Endothelial cell of umbilical vein (primary cell): Measurements from ENCODE around the gene TBX15. TPM values are rescaled to one million over a fixed set of nuclear protein-coding genes. Genes with fewer than 3 reads are reported as not detected.

Experiments used
- BruUV-seq: library from RNA; stranded (reverse); fragments of 400-500 nt; replicated peaks from 2 replicates; lab custom pipeline; 2021; lab: Mats Ljungman, UMichigan
- CTCF ChIA-PET: fragments of 300-600, 350-600 bp; sonication (Branson Sonifier 250); formaldehyde crosslinking; loops from one replicate; lab custom pipeline; 2021; ENCODE audit warnings: antibody characterized with exemption, inconsistent platforms; lab: Charles Lee
- POLR2A ChIA-PET: fragments of 300-600, 350-600 bp; sonication (Branson Sonifier 250); formaldehyde crosslinking; loops from one replicate; lab custom pipeline; 2021; ENCODE audit warnings: antibody characterized with exemption, inconsistent platforms; lab: Charles Lee
- DNase-seq: peaks from one replicate; pipeline ENCODE4 v3.0.0-alpha.2; 2011; ENCODE audit warnings: low read depth, low spot score
- FAIRE-seq: peaks from 2 replicates; lab custom pipeline; 2011; peaks lifted over from hg19 to GRCh38; lab: Jason Lieb, UNC
- H2AFZ ChIP-seq: 2 replicates; pipeline ENCODE4 v1.6.0; 2012; ENCODE audit warnings: low read depth, low read length, control low read depth, inconsistent platforms
- H3K27ac ChIP-seq: 2 replicates; pipeline ENCODE4 v1.5.1; 2011; ENCODE audit warnings: low read depth, mild to moderate bottlenecking, control low read depth, low read length, moderate library complexity; ENCODE audit not compliant: insufficient read depth
- H3K27me3 ChIP-seq, 2 experiments: 2 replicates each; pipeline versions ENCODE4 v1.6.0 to v1.6.1; 2011; ENCODE audit warnings: low read length in 2 of 2, mixed read lengths in 1 of 2; ENCODE audit not compliant: control insufficient read depth in 2 of 2, insufficient read depth in 2 of 2
- H3K36me3 ChIP-seq, 2 experiments: 2 replicates in 1 of 2; 3 replicates in 1 of 2; pipeline ENCODE4 v1.5.1; 2011; ENCODE audit warnings: low read length in 2 of 2, mild to moderate bottlenecking in 1 of 2, moderate library complexity in 1 of 2; ENCODE audit not compliant: control insufficient read depth in 2 of 2, insufficient read depth in 2 of 2; ENCODE audit errors: extremely low read depth in 1 of 2
- H3K4me1 ChIP-seq: 3 replicates; pipeline ENCODE4 v1.5.1; 2011; ENCODE audit warnings: mild to moderate bottlenecking, low read length; ENCODE audit not compliant: control insufficient read depth, insufficient read depth; ENCODE audit errors: extremely low read depth
- H3K4me2 ChIP-seq: 2 replicates; pipeline ENCODE4 v1.6.1; 2011; ENCODE audit warnings: low read length, control low read depth, mixed read lengths; ENCODE audit not compliant: insufficient read depth
- H3K4me3 ChIP-seq, 3 experiments: fragments of 200-600 bp in 1 of 3; sonication (generic), shearing (Covaris generic) in 1 of 3; replicated peaks in 1 of 3; 2 replicates each; pipeline ENCODE4 v1.5.1; 2011 to 2016; ENCODE audit warnings: control low read depth in 3 of 3, low read length in 3 of 3, mild to moderate bottlenecking in 2 of 3, inconsistent platforms in 1 of 3, low read depth in 1 of 3, moderate library complexity in 1 of 3; ENCODE audit not compliant: insufficient read depth in 1 of 3
- H3K79me2 ChIP-seq: 2 replicates; pipeline ENCODE4 v1.6.0; 2012; ENCODE audit warnings: low read length, inconsistent platforms; ENCODE audit not compliant: control insufficient read depth, insufficient read depth
- H3K9ac ChIP-seq: replicated peaks from 2 replicates; pipeline ENCODE3; 2011; ENCODE audit warnings: low read length, control low read depth; ENCODE audit not compliant: insufficient read depth; ENCODE audit errors: extremely low read depth
- H3K9me1 ChIP-seq: replicated peaks from 3 replicates; pipeline ENCODE4 v1.6.0; 2011; ENCODE audit warnings: mild to moderate bottlenecking, low read length; ENCODE audit not compliant: control insufficient read depth, insufficient read depth; ENCODE audit errors: extremely low read depth
- H3K9me3 ChIP-seq: replicated peaks from 2 replicates; pipeline ENCODE4 v1.5.1; 2012; ENCODE audit warnings: low read length, inconsistent platforms; ENCODE audit not compliant: control insufficient read depth, insufficient read depth
- H4K20me1 ChIP-seq: replicated peaks from 2 replicates; pipeline ENCODE3; 2011; ENCODE audit warnings: mild to moderate bottlenecking, low read length; ENCODE audit not compliant: control insufficient read depth, insufficient read depth; ENCODE audit errors: extremely low read depth
- CTCF ChIP-seq, 2 donors: IDR thresholded peaks; 1 replicate in 1 of 2; 2 replicates in 1 of 2; pipeline ENCODE4 v1.5.1; 2011; ENCODE audit warnings: low read length in 2 of 2, mild to moderate bottlenecking in 2 of 2, moderate library complexity in 2 of 2, control low read depth in 1 of 2, inconsistent platforms in 1 of 2, low read depth in 1 of 2; ENCODE audit not compliant: insufficient read depth in 1 of 2; ENCODE audit errors: extremely low read depth in 1 of 2
- EZH2 ChIP-seq: IDR thresholded peaks from 2 replicates; pipeline ENCODE4 v1.6.1; 2012; ENCODE audit warnings: borderline replicate concordance, low read depth, mild to moderate bottlenecking, moderate library complexity, low read length, inconsistent platforms; ENCODE audit not compliant: severe bottlenecking
- FOS ChIP-seq: IDR thresholded peaks from 2 replicates; pipeline ENCODE4 v1.6.1; 2011; ENCODE audit warnings: mild to moderate bottlenecking, low read length, moderate library complexity, borderline replicate concordance; ENCODE audit not compliant: insufficient read depth
- GATA2 ChIP-seq: IDR thresholded peaks from 2 replicates; pipeline ENCODE4 v1.7.0; 2011; ENCODE audit warnings: low read depth, mild to moderate bottlenecking, moderate library complexity, mixed read lengths, low read length; ENCODE audit not compliant: insufficient read length, insufficient read depth
- JUN ChIP-seq: IDR thresholded peaks from 2 replicates; pipeline ENCODE4 v1.6.1; 2011; ENCODE audit warnings: borderline replicate concordance, low read depth; ENCODE audit not compliant: insufficient read length, insufficient read depth
- MAX ChIP-seq: IDR thresholded peaks from 2 replicates; pipeline ENCODE4 v1.6.1; 2011; ENCODE audit not compliant: insufficient read depth, insufficient read length
- MYC ChIP-seq: IDR thresholded peaks from one replicate; pipeline ENCODE4 v1.6.1; 2011; ENCODE audit warnings: mild to moderate bottlenecking, low read depth, low read length
- POLR2A ChIP-seq: IDR thresholded peaks from 2 replicates; pipeline ENCODE4 v1.6.1; 2012; ENCODE audit warnings: low read depth, mild to moderate bottlenecking, control low read depth, low read length
- POLR2AphosphoS5 ChIP-seq: IDR thresholded peaks from 2 replicates; pipeline ENCODE4 v1.6.1; 2012; ENCODE audit warnings: low read depth, mild to moderate bottlenecking, control low read depth, low read length, moderate library complexity; ENCODE audit not compliant: insufficient read depth
- dilution Hi-C: fragments of 300-500 bp; cut with MboI; formaldehyde crosslinking; loops from one replicate; pipeline ENCODE4 v1.15.0; 2019; ENCODE audit warnings: low sequenced_read_pairs; ENCODE audit not compliant: extremely low pct_ligation_motif_present
- intact Hi-C: fragments of 100-400 bp; cut with micrococcal nuclease; formaldehyde crosslinking; loops from one replicate; pipeline ENCODE4 v1.10.0; 2022
- polyA plus RNA-seq, 4 experiments: library from polyadenylated mRNA; depleted of rRNA in 3 of 4; stranded (reverse) in 3 of 4; unstranded in 1 of 4; fragments of >200 nt; gene quantifications; 2 replicates each; pipeline versions ENCODE4 v1.2.1 to v1.2.3, GENCODE V29; 2011 to 2012; ENCODE audit warnings: missing spikeins in 1 of 4
- total RNA-seq: library from RNA; stranded (reverse); gene quantifications from 2 replicates; pipeline ENCODE4 v1.2.3, GENCODE V29; 2021

TBX15 gene
- total and polyA plus RNA-seq, 2 donors (not counting 3 experiments of a cell fraction or from before 2014, with no cell fraction given), result 0.01 TPM; not detected in 1

- no peaks in the 10 kb centered on the region for H3K79me2 ChIP-seq
- ChIA-PET CTCF (no interaction called here), POLR2A (no interaction called here)
- no peak overlapping the region for H3K27ac ChIP-seq
- no peak overlapping the region for H3K4me3 ChIP-seq
- no peaks in the 10 kb centered on the region for H3K4me1 ChIP-seq
- intact Hi-C loops (no loop called here), dilution Hi-C loops (no loop called here)
- no peak overlapping the region for H3K4me2 ChIP-seq
- H3K9ac ChIP-seq, result no peak overlapping the region
- BruUV-seq, result no TSS peak
- DNase-seq, result no peak
- no peak overlapping the region for H2AFZ ChIP-seq
- TF ChIP-seq GATA2 (no peak), MAX (no peak), POLR2A (no peak), MYC (no peak), CTCF (IDR thresholded peaks at IDR 0.05; ENCODE audit: extremely low read depth in 1 of 2, insufficient read depth in 1 of 2, low read depth in 1 of 2, low read length in 2 of 2) (no peak), POLR2AphosphoS5 (no peak), JUN (no peak), EZH2 (no peak), FOS (no peak)
- H3K9me3 ChIP-seq, result no peaks in the 10 kb centered on the region
- H3K36me3 ChIP-seq, result no peaks in the 10 kb centered on the region
- no peaks in the 10 kb centered on the region for H4K20me1 ChIP-seq
- peaks cover 82 to 98% of the 10 kb centered on the region in 2 experiments for H3K27me3 ChIP-seq
- FAIRE-seq, result no peak
- no peaks in the 10 kb centered on the region for H3K9me1 ChIP-seq
Measured at GRCh38 chr1:118981436-118981835, 6.7 kb downstream of the TBX15 start.
